Activated CD4-positive, alpha-beta T cell treated with anti-CD3 and anti-CD28 coated beads, Interleukin-2, amount 50 U/mL, for 1 hour (primary cell): ENCODE measurements around the gene ST8SIA4.

Experiments
- DNase-seq: peaks from one replicate; pipeline ENCODE4 v3.0.0-alpha.2; 2020

The ST8SIA4 gene

DNA sequence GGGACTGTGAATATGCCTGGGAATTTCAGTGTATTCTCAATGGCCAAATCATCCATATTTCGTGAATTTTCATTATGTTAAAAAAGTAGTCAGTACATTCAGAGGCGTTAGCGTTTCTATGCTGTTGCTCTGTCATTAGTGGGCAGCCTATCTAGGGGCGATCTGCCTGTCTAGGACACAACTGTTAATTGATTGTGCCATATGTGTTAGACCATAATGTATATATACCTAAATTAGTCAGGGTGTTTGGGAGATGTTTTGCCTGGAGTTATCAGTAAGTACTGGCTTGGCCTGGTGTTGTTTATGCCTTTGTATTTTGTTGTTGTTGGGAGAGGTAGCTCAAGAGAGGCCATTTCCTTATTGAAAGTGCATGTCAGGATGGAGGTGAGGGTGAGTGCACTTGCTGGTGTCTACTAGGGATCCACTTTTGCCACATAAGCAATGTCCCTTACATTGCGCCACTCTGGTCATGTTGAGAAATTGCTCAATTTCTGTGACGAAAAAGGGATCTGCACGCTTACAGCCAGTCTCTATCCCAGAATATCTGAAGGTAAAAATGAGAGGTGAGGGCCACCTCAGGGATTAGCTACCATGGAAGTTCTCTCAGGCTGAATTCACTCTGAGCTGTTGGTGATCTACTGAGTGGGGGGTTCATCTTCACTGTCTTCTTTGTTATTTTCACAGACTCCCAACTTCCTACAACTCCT is 123.3 kb downstream of the ST8SIA4 start:
- DNase-seq = no peak

DNA sequence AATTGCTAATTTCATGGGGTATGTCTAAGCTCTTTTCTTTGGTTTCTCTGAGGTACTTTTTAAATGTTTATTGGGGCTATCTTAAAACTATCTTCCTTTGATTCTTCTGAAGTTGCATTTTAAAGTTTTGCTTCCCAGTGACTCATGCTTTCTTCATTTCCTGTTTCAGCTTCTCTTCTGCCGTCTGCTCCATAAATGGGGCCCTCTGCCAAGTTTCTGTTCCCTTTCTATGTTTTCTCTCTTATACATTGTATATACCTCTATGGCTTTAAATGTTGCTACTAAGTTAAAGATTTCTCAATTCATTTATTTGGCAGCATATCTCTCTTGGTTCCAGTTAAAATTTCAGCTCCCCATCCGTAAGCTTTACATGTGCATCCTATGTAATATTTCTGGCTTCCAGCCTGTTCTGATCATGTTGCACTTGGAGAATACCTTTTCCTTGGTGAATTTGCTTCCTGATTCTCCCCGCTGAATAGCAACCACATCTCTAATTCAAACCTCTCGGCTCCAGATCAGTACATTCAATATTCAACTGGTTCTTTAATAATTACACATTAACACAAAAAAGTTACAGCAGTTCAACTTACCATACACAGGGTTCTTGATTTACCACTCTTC is 125.3 kb downstream of the ST8SIA4 start:
- no peak for DNase-seq

DNA sequence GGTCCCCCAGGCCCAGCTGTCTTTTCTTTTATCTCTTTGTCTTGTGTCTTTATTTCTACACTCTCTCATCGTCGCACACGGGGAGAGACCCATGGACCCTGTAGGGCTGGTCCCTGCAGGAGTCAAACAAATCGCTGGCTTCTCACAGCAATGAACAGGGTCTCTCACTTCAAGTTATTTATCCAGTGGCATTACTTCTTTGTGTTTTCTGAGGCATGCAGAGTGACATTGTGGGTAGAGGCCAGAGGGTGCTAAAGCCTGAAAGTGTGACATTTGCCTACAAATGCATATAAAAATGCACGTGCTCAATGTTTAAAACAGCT is 127.6 kb downstream of the ST8SIA4 start:
- DNase-seq = no peak

DNA sequence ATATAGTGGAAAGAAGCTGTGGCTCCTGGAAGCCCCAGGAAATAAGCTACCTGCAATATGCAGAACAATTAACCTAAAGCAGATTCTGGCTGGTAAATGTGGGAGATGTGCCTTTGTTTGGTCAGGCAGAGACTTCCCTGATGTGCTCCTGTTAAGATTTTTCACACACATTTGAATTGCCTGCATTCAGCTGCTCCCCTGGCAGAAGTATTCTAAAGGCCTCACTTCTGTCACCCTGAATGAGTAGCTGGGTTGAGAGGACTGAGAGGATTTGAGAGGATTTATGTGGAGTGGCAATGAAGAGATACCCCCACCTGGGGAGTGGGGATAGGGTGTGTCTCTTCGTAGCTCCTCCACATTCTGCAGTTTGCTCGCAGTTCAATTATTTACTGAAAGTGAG is 130.5 kb downstream of the ST8SIA4 start:
- DNase-seq = no peak

DNA sequence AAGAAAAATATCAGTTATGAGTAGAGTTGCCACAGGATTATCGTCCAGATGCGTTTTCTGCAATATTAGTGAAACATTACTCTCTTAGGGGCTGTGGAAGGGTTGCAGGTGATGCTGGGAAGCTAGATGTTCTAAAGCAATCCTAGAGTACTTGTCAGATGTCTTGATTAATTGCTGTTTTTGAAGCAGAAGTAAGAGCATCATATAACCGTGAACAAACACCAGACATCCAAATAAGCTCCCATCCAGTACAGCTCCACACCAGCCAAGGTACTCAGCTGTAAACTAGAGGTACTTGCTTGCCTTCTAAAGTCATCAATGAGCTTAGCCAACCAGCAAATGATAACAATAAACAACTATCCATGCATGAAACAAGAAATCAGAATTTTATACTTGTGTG is 131.1 kb downstream of the ST8SIA4 start:
- DNase-seq = no peak

- no peak for DNase-seq
Observed at GRCh38 chr5:100771181-100771580, 131.9 kb downstream of the ST8SIA4 start.

- DNase-seq = no peak
Observed at GRCh38 chr5:100768221-100768620, 134.9 kb downstream of the ST8SIA4 start.

DNA sequence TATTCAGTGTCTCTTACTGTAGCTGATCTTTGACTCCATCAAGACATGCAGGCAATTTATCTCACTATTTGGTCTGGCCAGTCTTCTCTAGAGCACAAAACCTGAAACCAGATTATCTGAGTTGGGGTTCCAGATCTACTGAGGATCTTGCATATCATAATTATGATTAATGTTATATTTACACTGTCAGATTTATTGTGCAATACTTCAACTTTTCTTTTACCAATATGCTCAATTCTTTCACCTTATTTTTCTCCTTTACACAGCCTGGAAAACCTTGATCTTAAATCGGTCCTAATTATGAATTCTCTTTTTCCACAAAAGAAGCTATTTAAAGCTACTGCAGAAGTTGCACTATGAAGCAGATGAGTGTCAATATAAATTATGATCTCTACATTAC is 140.1 kb downstream of the ST8SIA4 start:
- no peak for DNase-seq

- DNase-seq = no peak
Observed at GRCh38 chr5:100762108-100762507, 141.0 kb downstream of the ST8SIA4 start.

DNA sequence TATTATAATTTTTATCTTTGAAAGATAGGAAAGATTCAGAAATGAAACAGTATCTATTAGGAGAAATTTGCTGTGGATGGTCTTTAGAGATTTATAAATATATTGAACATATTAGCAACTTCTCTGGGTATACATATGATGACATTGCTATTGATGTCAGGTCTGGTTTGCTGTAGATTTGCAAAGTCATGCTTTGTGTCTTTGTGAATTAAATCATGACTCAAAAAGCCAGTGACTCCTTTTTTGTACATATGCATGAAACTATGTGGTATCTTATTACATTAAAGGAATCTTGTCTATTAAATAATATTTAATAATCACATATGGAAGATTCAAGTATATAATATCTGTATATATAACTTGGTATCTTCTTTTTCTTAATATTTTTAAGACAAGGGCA is 141.9 kb downstream of the ST8SIA4 start:
- DNase-seq = no peak

- no peak for DNase-seq
Observed at GRCh38 chr5:100760688-100761087, 142.4 kb downstream of the ST8SIA4 start.

DNA sequence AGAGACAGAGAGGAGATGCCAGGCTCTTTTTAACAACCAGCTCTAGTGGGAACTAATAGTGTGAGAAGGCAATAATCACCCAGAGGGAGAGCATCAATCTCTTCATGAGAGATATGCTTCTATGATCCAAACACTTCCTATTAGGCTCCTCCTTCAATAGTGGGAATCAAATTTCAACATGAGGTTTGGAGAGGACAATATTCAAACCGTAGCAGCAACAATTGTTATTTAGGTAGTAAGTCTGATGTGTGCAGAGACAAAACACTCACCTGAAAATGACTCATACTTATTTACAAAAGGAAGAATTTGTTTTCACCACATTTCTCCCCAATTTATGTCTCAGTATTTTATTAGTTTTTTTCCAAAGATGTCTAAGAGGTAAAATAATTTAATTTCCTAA is 144.3 kb downstream of the ST8SIA4 start:
- DNase-seq = no peak

- DNase-seq = no peak
Observed at GRCh38 chr5:100758306-100758705, 144.8 kb downstream of the ST8SIA4 start.

DNA sequence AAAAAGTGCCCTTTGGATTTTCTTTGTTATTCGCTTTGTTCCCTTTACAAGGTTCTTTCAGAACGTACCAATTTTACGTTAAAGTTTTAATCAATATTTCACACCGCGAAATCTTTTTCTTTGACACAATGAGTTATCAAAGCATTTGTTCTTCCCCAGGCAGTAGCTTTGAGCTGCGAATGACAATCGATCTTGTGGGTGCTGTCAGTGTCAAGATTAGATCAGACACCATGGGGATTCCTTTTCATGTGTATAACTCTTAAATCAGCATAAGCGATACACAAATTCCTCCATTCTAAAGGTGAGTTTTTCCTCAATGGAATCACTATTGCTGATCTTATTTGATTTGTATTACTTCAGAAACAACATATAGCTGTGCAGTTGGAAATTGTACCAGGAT is 145.5 kb downstream of the ST8SIA4 start:
- no peak for DNase-seq
